ENCODE measurements around the gene ITGA11.

Gene ITGA11

DNA sequence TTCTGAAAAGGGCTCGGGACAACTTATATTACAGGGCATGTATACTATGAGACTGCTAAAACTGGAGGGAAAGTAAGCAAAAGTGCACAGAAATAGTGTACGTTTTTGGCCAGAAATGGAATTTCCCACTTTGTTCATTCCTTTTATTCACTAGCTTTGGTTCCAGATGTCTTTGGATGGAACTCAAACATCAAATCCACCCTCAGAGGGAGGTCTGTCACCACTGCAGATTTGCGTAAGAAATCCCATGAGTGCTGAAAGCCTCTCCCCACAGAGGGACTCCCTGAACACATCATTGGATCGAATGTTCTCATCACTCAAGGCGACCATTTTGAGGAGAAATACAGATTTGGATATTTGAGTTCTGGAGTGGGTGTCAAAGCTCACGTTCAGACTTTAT lies 82.8 kb downstream of the ITGA11 start:
- TF ChIP-seq, protein P1, sequence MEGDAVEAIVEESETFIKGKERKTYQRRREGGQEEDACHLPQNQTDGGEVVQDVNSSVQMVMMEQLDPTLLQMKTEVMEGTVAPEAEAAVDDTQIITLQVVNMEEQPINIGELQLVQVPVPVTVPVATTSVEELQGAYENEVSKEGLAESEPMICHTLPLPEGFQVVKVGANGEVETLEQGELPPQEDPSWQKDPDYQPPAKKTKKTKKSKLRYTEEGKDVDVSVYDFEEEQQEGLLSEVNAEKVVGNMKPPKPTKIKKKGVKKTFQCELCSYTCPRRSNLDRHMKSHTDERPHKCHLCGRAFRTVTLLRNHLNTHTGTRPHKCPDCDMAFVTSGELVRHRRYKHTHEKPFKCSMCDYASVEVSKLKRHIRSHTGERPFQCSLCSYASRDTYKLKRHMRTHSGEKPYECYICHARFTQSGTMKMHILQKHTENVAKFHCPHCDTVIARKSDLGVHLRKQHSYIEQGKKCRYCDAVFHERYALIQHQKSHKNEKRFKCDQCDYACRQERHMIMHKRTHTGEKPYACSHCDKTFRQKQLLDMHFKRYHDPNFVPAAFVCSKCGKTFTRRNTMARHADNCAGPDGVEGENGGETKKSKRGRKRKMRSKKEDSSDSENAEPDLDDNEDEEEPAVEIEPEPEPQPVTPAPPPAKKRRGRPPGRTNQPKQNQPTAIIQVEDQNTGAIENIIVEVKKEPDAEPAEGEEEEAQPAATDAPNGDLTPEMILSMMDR (conservative IDR thresholded peaks at IDR 0.05; ENCODE audit: low read depth): no peak
- POLR2A ChIA-PET (ENCODE audit: low non-redundant PET): interaction anchor here (0.7 kb wide), 1 partner anchor 24 kb away, joined by 3 read pairs; no protein-coding TSS in a partner anchor
- H3K27ac ChIP-seq: no peak overlapping the region
- CTCF ChIA-PET: interaction anchor here (0.6 to 1.3 kb wide), 2 partner anchors 43 to 71 kb away, joined by 3 to 5 read pairs; no protein-coding TSS in a partner anchor
- no peak for DNase-seq (ENCODE audit: low spot score)

DNA sequence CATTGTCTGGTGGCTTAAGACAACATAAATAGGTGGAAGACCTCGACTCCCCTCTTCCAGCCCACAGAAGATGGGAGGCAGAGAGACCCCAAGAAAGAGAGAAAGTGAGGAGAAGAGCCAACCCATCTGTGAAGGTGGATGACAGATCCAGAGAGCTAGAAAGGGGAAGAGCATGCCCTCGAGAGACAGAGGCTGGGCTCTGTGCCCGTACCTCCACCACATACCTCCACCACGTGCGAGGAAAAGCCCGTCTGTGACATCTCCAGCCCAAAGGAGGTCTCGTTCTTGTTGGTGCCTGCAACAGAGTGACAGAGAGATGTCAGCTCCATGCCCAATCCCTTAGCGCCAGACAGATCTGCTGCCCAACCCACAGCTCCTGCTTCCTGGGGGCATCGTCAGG lies 83.4 kb downstream of the ITGA11 start:
- ChIA-PET POLR2A (ENCODE audit: low non-redundant PET) (interaction anchor here (0.7 kb wide), 1 partner anchor 24 kb away, joined by 3 read pairs; no protein-coding TSS in a partner anchor), CTCF (interaction anchor here (1.3 kb wide), 1 partner anchor 42 kb away, joined by 5 read pairs; no protein-coding TSS in a partner anchor)
- no peak for DNase-seq (ENCODE audit: low spot score)
- TF ChIP-seq, protein P1 (conservative IDR thresholded peaks at IDR 0.05; ENCODE audit: low read depth): no peak
- H3K27ac ChIP-seq: no peak overlapping the region

DNA sequence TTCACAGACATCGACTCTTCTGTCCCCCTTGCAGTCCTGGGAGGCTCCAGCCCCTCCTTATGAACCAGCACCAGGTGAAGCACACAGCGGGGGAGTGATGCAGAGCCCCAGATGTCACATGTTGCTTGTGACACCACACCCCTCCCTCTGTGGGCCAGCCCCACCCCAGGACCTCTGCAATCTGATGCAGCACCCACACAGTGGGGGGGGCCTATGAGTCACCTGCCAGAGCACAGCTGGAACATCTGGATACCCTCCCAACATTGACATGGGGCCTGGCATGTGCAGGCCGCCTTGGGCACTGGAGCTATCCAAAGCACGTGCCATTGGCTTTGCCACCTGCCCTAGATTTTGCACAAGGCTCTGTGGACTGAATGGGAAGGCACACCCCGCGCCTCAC lies 83.9 kb downstream of the ITGA11 start:
- H3K27ac ChIP-seq: peak overlapping the region; percentile 20
- TF ChIP-seq, protein P1 (conservative IDR thresholded peaks at IDR 0.05; ENCODE audit: low read depth): no peak
- POLR2A ChIA-PET (ENCODE audit: low non-redundant PET): interaction anchor here (0.7 kb wide), 1 partner anchor 23 kb away, joined by 3 read pairs; no protein-coding TSS in a partner anchor
- CTCF ChIA-PET: interaction anchor here (0.6 kb wide), 1 partner anchor 964 kb away, joined by 4 read pairs; no protein-coding TSS in a partner anchor
- DNase-seq (ENCODE audit: low spot score): no peak

DNA sequence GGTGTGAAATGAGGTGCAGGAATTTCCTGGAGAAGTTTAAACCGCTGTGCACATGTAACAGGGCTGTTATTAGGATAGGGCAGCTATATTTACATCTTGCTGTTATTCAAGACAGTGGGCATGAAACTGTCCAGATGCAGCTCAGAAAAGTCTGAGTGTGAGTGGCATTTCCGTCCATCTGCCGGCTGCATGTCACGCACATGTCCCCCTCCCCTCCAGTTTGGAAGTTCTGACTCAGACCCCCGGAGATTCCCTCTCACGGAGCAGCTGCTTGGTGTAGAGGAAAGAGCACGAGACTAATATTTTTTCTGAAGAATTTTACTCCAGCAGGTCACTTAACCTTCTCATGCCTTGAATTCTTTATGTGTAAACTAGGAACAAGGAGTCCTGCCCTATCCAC lies 84.6 kb downstream of the ITGA11 start:
- DNase-seq (ENCODE audit: low spot score): no peak
- H3K27ac ChIP-seq: peak overlapping the region; percentile 20
- CTCF ChIA-PET: no interaction called here
- TF ChIP-seq, protein P1 (conservative IDR thresholded peaks at IDR 0.05; ENCODE audit: low read depth): no peak
- POLR2A ChIA-PET (ENCODE audit: low non-redundant PET): no interaction called here

DNA sequence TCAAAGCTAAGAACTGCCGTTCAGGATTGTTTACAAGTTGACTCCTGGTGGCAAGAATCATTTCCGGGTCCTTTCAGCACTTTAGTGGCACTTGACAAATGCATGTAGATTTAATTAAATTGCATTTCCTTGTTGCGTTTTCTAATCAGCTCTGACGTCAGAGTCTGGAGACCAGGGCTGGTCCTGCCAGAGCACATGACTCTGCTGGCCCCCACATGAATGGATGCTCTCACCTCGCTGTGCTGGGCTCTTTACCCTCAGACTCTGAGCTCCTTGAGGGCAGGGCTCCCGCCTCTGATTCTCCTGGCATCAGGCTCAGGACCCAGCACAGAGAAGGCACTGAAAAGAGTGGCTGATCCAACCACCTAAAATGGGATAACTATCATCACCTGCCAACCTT lies 85.0 kb downstream of the ITGA11 start:
- peak overlapping the region; percentile 20; the same call in 1 of the 2 replicates for H3K27ac ChIP-seq
- no peak for DNase-seq (ENCODE audit: low spot score)
- ChIA-PET POLR2A (ENCODE audit: low non-redundant PET) (no interaction called here), CTCF (no interaction called here)
- TF ChIP-seq, protein P1 (conservative IDR thresholded peaks at IDR 0.05; ENCODE audit: low read depth): no peak

DNA sequence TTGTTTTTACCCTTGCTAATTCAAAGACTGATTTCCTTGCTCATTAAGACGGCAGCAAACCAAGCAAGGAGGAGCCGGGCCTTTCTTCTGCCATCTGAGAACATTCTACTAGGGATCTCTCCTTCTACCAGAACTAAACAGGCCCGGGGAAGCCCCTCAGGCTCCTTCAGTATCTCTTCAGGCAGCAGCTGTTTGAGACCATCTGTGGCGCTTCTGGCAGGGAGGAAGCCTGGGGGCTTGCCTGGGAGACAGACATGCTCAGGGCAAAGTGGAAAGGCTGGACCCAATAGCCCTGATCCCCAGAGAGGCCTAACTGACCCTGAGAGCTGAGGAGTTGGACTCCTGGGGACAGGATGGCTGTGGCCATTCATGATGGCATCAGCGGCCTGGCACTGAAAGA lies 86.5 kb downstream of the ITGA11 start:
- POLR2A ChIA-PET (ENCODE audit: low non-redundant PET): no interaction called here
- TF ChIP-seq, protein P1 (conservative IDR thresholded peaks at IDR 0.05; ENCODE audit: low read depth): no peak
- CTCF ChIA-PET: no interaction called here
- no peak overlapping the region for H3K27ac ChIP-seq
- no peak for DNase-seq (ENCODE audit: low spot score)

Measured in RWPE1 (cell line).